ENCODE data around the gene KLLN. TPM values are rescaled to one million over a fixed set of nuclear protein-coding genes. Genes with fewer than 3 reads are reported as not detected.
A peak's percentile ranks its signal among the peaks of the same experiment; 100 is the strongest.

The KLLN gene
- total RNA-seq, 1 experiment from 2014 or later, result 1.4 TPM

- TF ChIP-seq REST (IDR thresholded peaks at IDR 0.05; ENCODE audit: low read depth) (no peak), YY1 (IDR thresholded peaks at IDR 0.05; ENCODE audit: extremely low read depth, insufficient replicate concordance, low read depth, low read length) (no peak), ZNF274 (IDR thresholded peaks at IDR 0.05; ENCODE audit: low read depth, low read length) (no peak)
Observed at GRCh38 chr10:87843714-87844113, 19.6 kb downstream of the KLLN start (continued).

GRCh38 chr10:87842776-87843497 lies 20.4 kb downstream of the KLLN start:
- POLR2A ChIA-PET, result no interaction called here
- Histone ChIP-seq H3K4me1 (ENCODE audit: control insufficient read depth in 1 of 2, insufficient read depth in 2 of 2, low read length in 2 of 2) (peaks cover 37 to 59% of the 10 kb centered on the region in 2 experiments), H3K9ac (ENCODE audit: low read length) (peak overlapping the region; percentile 54), H3K4me3 (replicated peaks in 1 of 2; ENCODE audit: low read depth in 1 of 2, low read length in 2 of 2) (peak overlapping the region in 1 of 2 experiments; percentile 35; a peak in 2 of 4 replicates), H3K4me2 (ENCODE audit: low read length) (peak overlapping the region; percentile 75), H3K9me2 (ENCODE audit: insufficient read depth) (no peaks in the 10 kb centered on the region), H3K9me3 (ENCODE audit: control insufficient read depth in 1 of 2, insufficient read depth in 1 of 2, low read depth in 1 of 2, low read length in 2 of 2) (no peaks in the 10 kb centered on the region), H3K79me2 (ENCODE audit: insufficient read depth, low read length) (no peaks in the 10 kb centered on the region), H2AFZ (ENCODE audit: low read depth, low read length, poor library complexity, severe bottlenecking) (peak overlapping the region; percentile 28), H3K36me3 (ENCODE audit: control insufficient read depth in 1 of 2, insufficient read depth in 2 of 2, low read length in 2 of 2) (no peaks in the 10 kb centered on the region), H3K27me3 (ENCODE audit: insufficient read depth, low read length) (no peaks in the 10 kb centered on the region), H4K20me1 (ENCODE audit: insufficient read depth) (no peaks in the 10 kb centered on the region), H3K27ac (ENCODE audit: low read depth, low read length) (peak overlapping the region; percentile 70)
- ATAC-seq, result no peak
- TF ChIP-seq JUND (IDR thresholded peaks at IDR 0.05) (peak; percentile 22; the same call in 1 of the 2 replicates), SP1 (IDR thresholded peaks at IDR 0.05; ENCODE audit: low read depth) (peak; percentile 15; the same call in 1 of the 2 replicates), FOSL1 (IDR thresholded peaks at IDR 0.05; ENCODE audit: low read depth) (no peak), POLR2A (IDR thresholded peaks at IDR 0.05; ENCODE audit: borderline replicate concordance, extremely low read depth, insufficient read depth, insufficient read length) (no peak), CEBPB (IDR thresholded peaks at IDR 0.05; ENCODE audit: low read depth) (no peak)
- BruUV-seq (replicated peaks), result TSS peak; percentile 61
- intact Hi-C loops (cut with micrococcal nuclease), result no loop called here
- no peak for DNase-seq (ENCODE audit: low read depth, low spot score)
- CTCF ChIA-PET, result no interaction called here
- RAD21 ChIA-PET (ENCODE audit: low non-redundant PET in 1 of 2, low total read pairs in 2 of 2, uncharacterized antibody in 2 of 2, unreplicated experiment in 2 of 2), result no interaction called here

Data from HCT116 (cell line).